Left colon (tissue), 2 donors: ENCODE results near the gene ZFR. TPM values are rescaled to one million over a fixed set of nuclear protein-coding genes. Genes with fewer than 3 reads are reported as not detected.
A peak's percentile ranks its signal among the peaks of the same experiment; 100 is the strongest.
"Not testable (repeated sequence)": the region's sequence is repeated elsewhere in the genome, so short reads cannot be mapped to it uniquely, and the experiment has no call there.

Experiments used
- ATAC-seq: fragments of 200-7000 bp; cut with Tn5 transposase; one replicate; pipeline ENCODE4 v1.9.1; 2020; ENCODE audit warnings: mild to moderate bottlenecking, moderate library complexity
- DNase-seq, 2 donors: peaks; one replicate each; pipeline ENCODE4 v3.0.0-alpha.2; 2020
- intact Hi-C, 2 donors: fragments of 100-400 bp; cut with DNase I in 1 of 2; cut with micrococcal nuclease in 1 of 2; formaldehyde crosslinking; loops; one replicate each; pipeline versions ENCODE4 v1.11.2 to v1.14.0; 2022; cut with DNase I, micrococcal nuclease
- total RNA-seq, 2 donors: library from RNA; stranded (reverse); fragmentation: NEBNext Ultra II Directional; extraction: Animal tissue kit (Norgen Biotek cat#: 25700); gene quantifications; one replicate each; pipeline ENCODE4 v1.2.1, GENCODE V29; 2021
- donor health status: DM: no; HTN: no; CAD: no.
- donor health status: DM: yes; HTN: yes; CAD: no.

ZFR gene
- total RNA-seq, 2 donors from 2014 or later: 45.7 to 48.6 TPM

- intact Hi-C loops: no loop called here
- DNase-seq: no peak
- no peak for ATAC-seq
Observed at GRCh38 chr5:32455311-32455710, 10.8 kb upstream of the ZFR start.

GRCh38 chr5:32454821-32455220 is 10.3 kb upstream of the ZFR start:
- ATAC-seq (no peak), DNase-seq (no peak)
- intact Hi-C loops: no loop called here

- no peak for DNase-seq
- intact Hi-C loops: no loop called here
- no peak for ATAC-seq
Observed at GRCh38 chr5:32453916-32454315, 9.4 kb upstream of the ZFR start.

- DNase-seq, ATAC-seq, intact Hi-C loops: not testable (repeated sequence)
Observed at GRCh38 chr5:32452316-32452715, 7.8 kb upstream of the ZFR start.

DNA sequence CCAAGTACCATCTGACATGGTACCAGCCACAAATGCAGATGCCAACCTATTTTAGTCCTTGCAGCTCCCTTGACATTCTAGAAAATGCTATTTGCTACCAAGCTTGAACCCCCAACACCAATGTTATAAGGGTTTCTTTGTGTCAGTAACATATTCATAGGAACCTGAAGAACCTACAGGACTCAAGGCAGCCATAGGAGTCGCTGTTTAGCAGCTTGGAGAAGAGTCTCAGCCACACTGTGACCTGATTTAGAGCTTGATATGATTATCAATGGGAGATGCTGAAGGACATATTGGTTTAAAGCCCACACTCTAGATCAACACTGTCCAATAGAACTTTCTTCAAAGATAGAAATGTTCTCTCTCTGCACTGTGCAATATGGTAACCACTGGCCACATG is 6.4 kb upstream of the ZFR start:
- DNase-seq (no peak), ATAC-seq (no peak)
- intact Hi-C loops: no loop called here

GRCh38 chr5:32449262-32449661 is 4.7 kb upstream of the ZFR start:
- intact Hi-C loops: no loop called here
- DNase-seq (no peak), ATAC-seq (no peak)

- intact Hi-C loops: no loop called here
- DNase-seq (peak; percentile 56 to 80), ATAC-seq (peak; percentile 66)
Observed at GRCh38 chr5:32446630-32447029, 2.1 kb upstream of the ZFR start.

- ATAC-seq: peak; percentile 7
- DNase-seq: peak; percentile 41 to 61
- intact Hi-C loops: no loop called here
Observed at GRCh38 chr5:32445831-32446614, 1.5 kb upstream of the ZFR start.

GRCh38 chr5:32445287-32445758 is 783 bp upstream of the ZFR start:
- DNase-seq: no peak
- intact Hi-C loops: no loop called here

GRCh38 chr5:32443541-32444430 is 754 bp downstream of the ZFR start:
- DNase-seq (peak; percentile 45 to 64), ATAC-seq (peak; percentile 68)
- intact Hi-C loops: no loop called here

More at GRCh38 chr5:32445287-32445758, 783 bp upstream of the ZFR start:
- no peak for ATAC-seq

GRCh38 chr5:32443145-32443540 is 1.4 kb downstream of the ZFR start:
- ATAC-seq (no peak), DNase-seq (no peak)
- intact Hi-C loops: no loop called here

GRCh38 chr5:32439086-32439642 is 5.4 kb downstream of the ZFR start:
- DNase-seq: no peak
- intact Hi-C loops: no loop called here
- no peak for ATAC-seq

DNA sequence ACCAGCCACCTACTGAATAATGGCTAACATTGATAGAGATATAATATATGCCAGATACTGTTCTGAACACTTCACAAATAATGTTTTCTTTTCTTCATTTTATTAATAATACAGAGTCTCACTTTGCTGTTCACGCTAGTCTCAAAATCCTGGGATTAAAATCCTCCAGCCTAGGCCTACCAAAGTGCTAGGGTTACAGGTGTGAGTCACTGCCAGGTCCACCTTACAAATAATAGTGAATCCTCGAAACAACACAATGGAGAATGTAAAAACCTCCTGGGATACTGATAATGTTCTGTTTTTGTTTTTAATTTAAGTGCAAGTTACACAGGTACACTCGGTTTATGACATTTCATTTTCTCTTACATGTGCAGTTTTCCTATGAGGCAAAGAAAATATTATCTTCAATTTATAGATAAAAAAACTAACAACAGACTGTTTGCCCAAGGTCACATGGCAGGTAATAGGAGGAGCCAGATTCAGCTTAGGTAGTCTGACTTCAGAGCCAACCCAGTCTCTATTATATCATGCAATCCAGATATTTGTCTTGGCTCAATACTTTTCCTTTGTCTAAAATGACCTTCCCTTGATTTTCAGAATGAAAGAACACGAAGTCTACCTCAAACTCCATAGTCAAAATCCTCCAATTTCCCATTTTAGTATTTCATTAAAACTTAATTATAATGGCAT is 7.8 kb downstream of the ZFR start:
- ATAC-seq (peak; percentile 62), DNase-seq (no peak)
- intact Hi-C loops: no loop called here

- intact Hi-C loops: no loop called here
- ATAC-seq: peak; percentile 87
- no peak for DNase-seq
Observed at GRCh38 chr5:32435383-32435782, 9.2 kb downstream of the ZFR start.

GRCh38 chr5:32434221-32434620 is 10.3 kb downstream of the ZFR start:
- no peak for ATAC-seq
- intact Hi-C loops: no loop called here

DNA sequence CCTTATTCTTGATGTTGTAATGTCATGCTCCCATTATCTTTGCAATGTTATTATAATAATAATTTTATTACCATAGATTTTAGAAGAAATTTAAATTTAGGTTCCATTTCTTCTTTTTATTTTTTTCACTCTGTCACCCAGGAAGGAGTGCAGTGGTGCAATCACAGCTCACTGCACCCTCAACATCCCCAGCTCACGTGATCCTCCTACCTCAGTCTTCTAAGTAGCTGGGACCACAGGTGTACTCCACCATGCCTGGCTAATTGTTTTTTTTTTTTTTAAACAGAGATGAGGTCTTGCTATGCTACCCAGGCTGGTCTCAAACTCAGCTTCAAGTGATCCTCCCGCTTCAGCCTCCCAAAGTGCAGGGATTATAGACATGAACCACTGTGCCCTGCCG is 11.9 kb downstream of the ZFR start:
- no peak for ATAC-seq
- DNase-seq: no peak
- intact Hi-C loops: no loop called here

More at GRCh38 chr5:32434221-32434620, 10.3 kb downstream of the ZFR start:
- no peak for DNase-seq

GRCh38 chr5:32430825-32431224 is 13.7 kb downstream of the ZFR start:
- ATAC-seq, DNase-seq, intact Hi-C loops: not testable (repeated sequence)

DNA sequence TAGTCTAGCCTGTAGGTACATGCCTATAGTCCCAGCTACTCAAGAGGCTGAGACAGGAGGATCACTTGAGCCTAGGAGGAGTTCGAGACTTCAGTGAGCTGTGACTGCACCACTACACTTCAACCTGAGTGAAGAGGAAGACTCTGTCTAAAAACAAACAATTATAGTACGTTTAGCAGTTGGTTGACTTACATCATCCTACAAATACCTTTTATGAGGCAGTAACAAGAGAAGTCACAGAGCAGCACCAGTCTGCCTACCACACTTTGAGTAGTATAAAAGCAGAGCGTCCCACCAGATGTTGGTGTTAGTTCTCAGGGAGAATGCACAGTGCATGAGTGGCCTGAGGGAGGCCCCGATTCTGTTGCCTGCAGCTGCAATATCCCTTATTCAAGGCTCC is 16.1 kb downstream of the ZFR start:
- peak; percentile 20 for ATAC-seq
- DNase-seq: no peak
- intact Hi-C loops: no loop called here
